KMS-11 (cell line): Measurements from ENCODE around the gene DDI1.

ENCODE experiments used
- H2AFZ ChIP-seq: fragments of 200-600 bp; sonication (generic); 2 replicates; pipeline ENCODE4 v1.6.1; 2016; ENCODE audit warnings: antibody characterized with exemption, mixed run types, low read depth
- H3K27ac ChIP-seq: fragments of 200-600 bp; sonication (generic); 2 replicates; pipeline ENCODE4 v1.6.1; 2016; ENCODE audit warnings: mild to moderate bottlenecking, mixed run types
- H3K27me3 ChIP-seq: fragments of 200-600 bp; sonication (generic); 2 replicates; pipeline ENCODE4 v1.6.1; 2017; ENCODE audit warnings: mild to moderate bottlenecking, low read depth, mixed run types, moderate library complexity; ENCODE audit not compliant: insufficient read depth
- H3K36me3 ChIP-seq: fragments of 200-600 bp; sonication (generic); 2 replicates; pipeline ENCODE4 v1.6.1; 2017; ENCODE audit warnings: mild to moderate bottlenecking, mixed run types; ENCODE audit not compliant: insufficient read depth
- H3K4me1 ChIP-seq: fragments of 200-600 bp; sonication (generic); 2 replicates; pipeline ENCODE4 v1.6.1; 2016; ENCODE audit warnings: mild to moderate bottlenecking, low read depth, mixed run types; ENCODE audit not compliant: poor library complexity, severe bottlenecking
- H3K4me2 ChIP-seq: fragments of 200-600 bp; sonication (generic); 2 replicates; pipeline ENCODE4 v1.7.0; 2016; ENCODE audit warnings: mild to moderate bottlenecking, mixed run types
- H3K4me3 ChIP-seq: fragments of 200-600 bp; sonication (generic); IDR thresholded peaks from 2 replicates; pipeline ENCODE4 v1.6.1; 2017; ENCODE audit warnings: low read depth, low read length, mixed read lengths; ENCODE audit not compliant: insufficient read depth
- H3K79me2 ChIP-seq: fragments of 200-600 bp; sonication (generic); 2 replicates; pipeline ENCODE4 v1.6.1; 2016; ENCODE audit warnings: low read depth, mixed run types; ENCODE audit not compliant: insufficient read depth
- H3K9ac ChIP-seq: fragments of 200-600 bp; sonication (generic); 2 replicates; pipeline ENCODE4 v1.6.1; 2016; ENCODE audit warnings: mild to moderate bottlenecking, mixed run types
- H4K20me1 ChIP-seq: fragments of 200-600 bp; sonication (generic); 2 replicates; pipeline ENCODE4 v1.6.1; 2016; ENCODE audit warnings: mild to moderate bottlenecking, mixed run types; ENCODE audit not compliant: insufficient read depth
- TF ChIP-seq, protein P1 (sequence below): fragments of 200-600 bp; sonication (generic); conservative IDR thresholded peaks from 2 replicates; pipeline ENCODE4 v1.6.1; 2017; ENCODE audit warnings: low read depth, mild to moderate bottlenecking, antibody characterized with exemption, low read length, moderate library complexity, mixed read lengths

The DDI1 gene

DNA sequence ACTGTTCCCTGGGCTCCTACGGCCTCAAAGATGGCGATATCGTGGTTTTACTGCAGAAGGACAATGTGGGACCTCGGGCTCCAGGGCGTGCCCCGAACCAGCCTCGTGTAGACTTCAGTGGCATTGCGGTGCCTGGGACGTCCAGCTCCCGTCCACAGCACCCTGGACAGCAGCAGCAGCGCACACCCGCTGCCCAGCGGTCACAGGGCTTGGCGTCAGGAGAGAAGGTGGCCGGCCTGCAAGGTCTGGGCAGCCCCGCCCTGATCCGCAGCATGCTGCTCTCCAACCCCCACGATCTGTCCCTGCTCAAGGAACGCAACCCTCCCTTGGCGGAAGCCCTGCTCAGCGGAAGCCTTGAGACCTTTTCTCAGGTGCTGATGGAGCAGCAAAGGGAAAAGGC is 555 bp downstream of the DDI1 start:
- no peaks in the 10 kb centered on the region for H3K36me3 ChIP-seq
- no peaks in the 10 kb centered on the region for H3K4me1 ChIP-seq
- no peak overlapping the region for H3K27ac ChIP-seq
- TF ChIP-seq, protein P1, sequence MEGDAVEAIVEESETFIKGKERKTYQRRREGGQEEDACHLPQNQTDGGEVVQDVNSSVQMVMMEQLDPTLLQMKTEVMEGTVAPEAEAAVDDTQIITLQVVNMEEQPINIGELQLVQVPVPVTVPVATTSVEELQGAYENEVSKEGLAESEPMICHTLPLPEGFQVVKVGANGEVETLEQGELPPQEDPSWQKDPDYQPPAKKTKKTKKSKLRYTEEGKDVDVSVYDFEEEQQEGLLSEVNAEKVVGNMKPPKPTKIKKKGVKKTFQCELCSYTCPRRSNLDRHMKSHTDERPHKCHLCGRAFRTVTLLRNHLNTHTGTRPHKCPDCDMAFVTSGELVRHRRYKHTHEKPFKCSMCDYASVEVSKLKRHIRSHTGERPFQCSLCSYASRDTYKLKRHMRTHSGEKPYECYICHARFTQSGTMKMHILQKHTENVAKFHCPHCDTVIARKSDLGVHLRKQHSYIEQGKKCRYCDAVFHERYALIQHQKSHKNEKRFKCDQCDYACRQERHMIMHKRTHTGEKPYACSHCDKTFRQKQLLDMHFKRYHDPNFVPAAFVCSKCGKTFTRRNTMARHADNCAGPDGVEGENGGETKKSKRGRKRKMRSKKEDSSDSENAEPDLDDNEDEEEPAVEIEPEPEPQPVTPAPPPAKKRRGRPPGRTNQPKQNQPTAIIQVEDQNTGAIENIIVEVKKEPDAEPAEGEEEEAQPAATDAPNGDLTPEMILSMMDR, result no peak
- no peaks in the 10 kb centered on the region for H3K27me3 ChIP-seq
- no peaks in the 10 kb centered on the region for H4K20me1 ChIP-seq
- no peak overlapping the region for H3K9ac ChIP-seq
- H3K79me2 ChIP-seq, result no peaks in the 10 kb centered on the region
- H3K4me3 ChIP-seq, result no peak overlapping the region
- H3K4me2 ChIP-seq, result no peak overlapping the region
- H2AFZ ChIP-seq, result no peak overlapping the region

DNA sequence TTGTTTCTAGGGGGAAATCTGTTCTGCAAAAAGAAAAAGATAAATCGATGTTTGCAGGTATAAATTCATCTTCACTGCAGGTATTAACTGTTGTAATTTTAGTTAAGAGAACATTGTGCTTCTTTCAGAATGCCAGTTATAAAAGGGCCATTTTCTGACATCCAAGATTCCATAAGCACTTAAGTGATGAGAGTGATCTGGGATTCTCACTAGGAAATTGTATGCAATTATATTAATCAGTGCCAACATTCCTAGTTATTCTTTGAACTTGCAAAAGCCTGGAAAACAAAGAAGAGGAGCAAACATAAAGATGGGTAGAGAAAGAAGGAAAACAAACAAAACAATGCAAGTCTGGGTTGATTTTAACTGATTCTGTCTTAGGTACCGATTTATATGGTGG is 5.4 kb downstream of the DDI1 start:
- H3K79me2 ChIP-seq, result no peaks in the 10 kb centered on the region
- no peak overlapping the region for H2AFZ ChIP-seq
- H3K36me3 ChIP-seq, result no peaks in the 10 kb centered on the region
- H4K20me1 ChIP-seq, result no peaks in the 10 kb centered on the region
- H3K4me2 ChIP-seq, result no peak overlapping the region
- no peaks in the 10 kb centered on the region for H3K27me3 ChIP-seq
- TF ChIP-seq, protein P1, result no peak
- H3K4me3 ChIP-seq, result no peak overlapping the region
- H3K9ac ChIP-seq, result no peak overlapping the region
- H3K27ac ChIP-seq, result no peak overlapping the region
- H3K4me1 ChIP-seq, result no peaks in the 10 kb centered on the region

DNA sequence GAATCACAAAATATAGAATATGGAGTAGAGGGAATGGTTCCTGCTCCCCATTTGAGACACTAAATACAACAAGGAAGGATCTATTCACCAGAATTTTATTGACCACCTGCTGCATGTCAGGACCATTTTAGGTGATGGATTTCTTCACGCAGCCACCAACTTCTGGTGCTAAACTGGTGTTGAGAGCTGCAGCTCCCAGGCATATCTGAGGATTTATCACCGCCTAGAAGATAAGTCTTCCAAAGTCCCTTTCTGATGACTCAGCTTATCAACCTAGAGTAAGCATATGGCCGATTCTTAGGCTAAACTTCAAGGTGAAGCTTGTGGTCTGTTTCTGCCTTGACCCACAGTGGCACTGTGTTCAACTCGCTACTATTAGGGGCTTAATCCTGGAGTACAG is 6.7 kb downstream of the DDI1 start:
- no peaks in the 10 kb centered on the region for H3K36me3 ChIP-seq
- no peak overlapping the region for H3K9ac ChIP-seq
- H3K4me3 ChIP-seq, result no peak overlapping the region
- H2AFZ ChIP-seq, result no peak overlapping the region
- H3K4me1 ChIP-seq, result no peaks in the 10 kb centered on the region
- H3K79me2 ChIP-seq, result no peaks in the 10 kb centered on the region
- no peak overlapping the region for H3K27ac ChIP-seq
- TF ChIP-seq, protein P1, result no peak
- H4K20me1 ChIP-seq, result no peaks in the 10 kb centered on the region
- H3K27me3 ChIP-seq, result no peaks in the 10 kb centered on the region
- H3K4me2 ChIP-seq, result no peak overlapping the region

DNA sequence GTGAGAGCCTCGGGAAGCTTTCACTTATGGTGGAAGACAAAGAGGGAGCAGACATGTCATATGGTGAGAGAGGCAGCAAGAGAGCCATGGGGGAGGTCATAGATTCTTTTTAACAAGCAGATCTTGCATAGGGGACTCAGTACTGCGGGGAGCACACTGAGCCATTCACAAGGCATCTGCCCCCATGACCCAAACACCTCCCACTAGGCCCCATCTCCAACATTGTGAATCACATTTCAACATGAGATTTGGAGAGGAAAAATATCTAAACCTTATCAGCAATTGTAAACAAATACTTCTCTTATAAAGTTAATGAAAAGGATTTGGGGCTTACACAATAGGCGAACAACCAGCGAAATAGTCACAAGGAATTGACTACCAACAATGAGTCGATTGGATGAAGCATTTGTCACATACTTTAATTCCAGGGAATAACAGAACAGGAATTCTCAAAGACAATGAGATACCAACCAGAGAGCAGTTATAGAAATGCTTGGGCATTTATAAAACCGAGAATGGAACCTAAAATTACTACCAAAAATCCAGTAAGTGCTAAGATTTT is 7.3 kb downstream of the DDI1 start:
- Histone ChIP-seq H4K20me1 (no peaks in the 10 kb centered on the region), H3K27ac (no peak overlapping the region), H3K4me2 (no peak overlapping the region), H3K4me1 (no peaks in the 10 kb centered on the region), H3K36me3 (no peaks in the 10 kb centered on the region), H3K4me3 (no peak overlapping the region), H3K79me2 (no peaks in the 10 kb centered on the region), H3K27me3 (no peaks in the 10 kb centered on the region), H3K9ac (no peak overlapping the region), H2AFZ (no peak overlapping the region)
- TF ChIP-seq, protein P1, result no peak
